HepG2 (cell line): ENCODE results near the gene WNK4. TPM values are rescaled to one million over a fixed set of nuclear protein-coding genes. Genes with fewer than 3 reads are reported as not detected.

Experiments
- ASH2L ChIP-seq: fragments of 300-600, 200-600 bp; sonication (generic); IDR thresholded peaks from 2 replicates; pipeline ENCODE4 v1.7.0; 2017; ENCODE audit warnings: low read depth, mild to moderate bottlenecking, moderate library complexity, mixed read lengths, low read length; ENCODE audit not compliant: insufficient read length
- FOSL1 ChIP-seq: sonication (generic); formaldehyde crosslinking; IDR thresholded peaks from 2 replicates; pipeline ENCODE4 v1.9.0; 2021; ENCODE audit warnings: missing genetic modification reagents, borderline replicate concordance
- ISL2 ChIP-seq: sonication (generic); formaldehyde crosslinking; IDR thresholded peaks from 2 replicates; pipeline ENCODE4 v1.5.0; 2020; ENCODE audit warnings: missing genetic modification reagents
- RBFOX2 ChIP-seq: fragments of 200-400 bp; formaldehyde crosslinking; IDR thresholded peaks from 2 replicates; pipeline ENCODE4 v1.6.1; 2017; ENCODE audit warnings: low read depth, mild to moderate bottlenecking, low read length
- SOX5 ChIP-seq: IDR thresholded peaks from 2 replicates; pipeline ENCODE4 v1.6.1; 2016; ENCODE audit warnings: borderline replicate concordance
- STAG1 ChIP-seq: sonication (generic); formaldehyde crosslinking; IDR thresholded peaks from 2 replicates; pipeline ENCODE4 v1.4.0; 2020; ENCODE audit warnings: missing genetic modification reagents
- TP53 ChIP-seq: sonication (generic); formaldehyde crosslinking; conservative IDR thresholded peaks from 2 replicates; pipeline ENCODE4 v1.4.0; 2020; ENCODE audit warnings: missing genetic modification reagents
- ZBTB3 ChIP-seq: sonication (generic); formaldehyde crosslinking; IDR thresholded peaks from 2 replicates; pipeline ENCODE4 v1.4.0; 2020; ENCODE audit warnings: low read depth, mild to moderate bottlenecking, moderate library complexity, missing genetic modification reagents, borderline replicate concordance
- ZNF552 ChIP-seq: sonication (generic); formaldehyde crosslinking; IDR thresholded peaks from 2 replicates; pipeline ENCODE4 v1.9.0; 2022; ENCODE audit warnings: missing genetic modification reagents, mild to moderate bottlenecking, borderline replicate concordance
- ZNF557 ChIP-seq: sonication (generic); formaldehyde crosslinking; IDR thresholded peaks from 2 replicates; pipeline ENCODE4 v1.4.0; 2020; ENCODE audit warnings: missing genetic modification reagents
- polyA plus RNA-seq, 8 experiments: library from polyadenylated mRNA; depleted of rRNA in 3 of 8; stranded (reverse) in 7 of 8; unstranded in 1 of 8; fragments of >200 nt; fragmentation: Illumina TruSeq in 4 of 8; extraction: Trizol in 4 of 8; gene quantifications; 2 replicates each; pipeline versions ENCODE4 v1.2.1 to v1.2.3, GENCODE V29; 2011 to 2016; ENCODE audit warnings: low read depth in 4 of 8, missing spikeins in 1 of 8, mixed read lengths in 1 of 8; ENCODE audit not compliant: insufficient read depth in 1 of 8
- total RNA-seq, 5 experiments: library from RNA; depleted of rRNA; stranded (reverse); fragments of >200 nt; fragmentation: Illumina TruSeq; extraction: Trizol; gene quantifications; 2 replicates each; pipeline ENCODE4 v1.2.3, GENCODE V29; 2016; ENCODE audit warnings: low read depth in 1 of 5
- TF ChIP-seq, protein P1 (sequence below): sonication (generic); formaldehyde crosslinking; IDR thresholded peaks from 2 replicates; pipeline ENCODE4 v1.4.0; 2020; ENCODE audit warnings: mild to moderate bottlenecking, missing genetic modification reagents
- TF ChIP-seq, protein P2 (sequence below): sonication (generic); formaldehyde crosslinking; conservative IDR thresholded peaks from 2 replicates; pipeline ENCODE4 v1.4.0; 2020; ENCODE audit warnings: missing genetic modification reagents
- TF ChIP-seq, protein P3 (sequence below): sonication (generic); formaldehyde crosslinking; IDR thresholded peaks from 2 replicates; pipeline ENCODE4 v1.8.0; 2022; ENCODE audit warnings: missing genetic modification reagents, mild to moderate bottlenecking, borderline replicate concordance
- TF ChIP-seq, protein P4 (sequence below): sonication (generic); formaldehyde crosslinking; IDR thresholded peaks from 2 replicates; pipeline ENCODE4 v1.5.0; 2020; ENCODE audit warnings: missing genetic modification reagents
- TF ChIP-seq, protein P5 (sequence below): IDR thresholded peaks from 2 replicates; pipeline ENCODE4 v1.6.1; 2012; ENCODE audit warnings: low read depth, low read length, improper control_type of control experiment
- TF ChIP-seq, protein P6 (sequence below): sonication (generic); formaldehyde crosslinking; IDR thresholded peaks from 2 replicates; pipeline ENCODE4 v1.4.0; 2020; ENCODE audit warnings: missing genetic modification reagents

The WNK4 gene
- total and polyA plus RNA-seq, 2 of the 13 experiments (the other 11 are each of a cell fraction or from before 2014, with no cell fraction given), result 2.7 to 13.7 TPM

DNA sequence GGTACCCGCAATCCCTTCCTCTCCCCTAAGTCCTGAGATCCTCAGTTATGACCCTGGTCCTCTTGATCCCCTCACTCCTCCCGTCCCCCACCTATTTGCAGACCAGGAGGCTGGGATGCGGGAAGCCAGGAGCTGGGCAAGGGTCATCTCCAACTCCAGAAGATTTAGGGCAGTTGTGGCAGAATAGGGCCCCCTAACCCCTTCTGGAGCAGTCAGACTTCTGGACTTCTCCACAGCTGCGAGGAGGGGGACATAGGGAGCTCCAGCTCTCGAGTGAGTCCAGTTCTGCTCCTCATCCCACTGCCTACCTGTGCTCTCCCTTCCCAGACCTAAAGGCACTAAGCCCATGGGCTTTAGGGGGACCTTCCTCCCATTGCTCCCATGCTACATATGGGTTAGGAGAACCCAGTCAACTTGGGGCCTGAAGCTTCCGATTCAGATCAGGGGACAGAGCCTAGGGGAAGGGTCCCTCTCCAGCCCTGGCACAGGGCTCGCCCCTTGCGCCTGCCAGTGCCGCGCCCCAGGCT, 1.3 kb downstream of the WNK4 start (continued):
- TF ChIP-seq RBFOX2 (no peak), TP53 (CRISPR knock-in tag) (no peak), ZNF552 (CRISPR knock-in tag) (no peak), ZBTB3 (CRISPR knock-in tag) (no peak), STAG1 (CRISPR knock-in tag) (no peak), FOSL1 (no peak), ZNF557 (CRISPR knock-in tag) (no peak), ISL2 (no peak), ASH2L (no peak), SOX5 (CRISPR knock-in tag) (no peak; the same call in 1 of the 2 replicates)
- TF ChIP-seq, protein P1, sequence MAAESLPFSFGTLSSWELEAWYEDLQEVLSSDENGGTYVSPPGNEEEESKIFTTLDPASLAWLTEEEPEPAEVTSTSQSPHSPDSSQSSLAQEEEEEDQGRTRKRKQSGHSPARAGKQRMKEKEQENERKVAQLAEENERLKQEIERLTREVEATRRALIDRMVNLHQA (CRISPR knock-in tag), result no peak
- TF ChIP-seq, protein P2, sequence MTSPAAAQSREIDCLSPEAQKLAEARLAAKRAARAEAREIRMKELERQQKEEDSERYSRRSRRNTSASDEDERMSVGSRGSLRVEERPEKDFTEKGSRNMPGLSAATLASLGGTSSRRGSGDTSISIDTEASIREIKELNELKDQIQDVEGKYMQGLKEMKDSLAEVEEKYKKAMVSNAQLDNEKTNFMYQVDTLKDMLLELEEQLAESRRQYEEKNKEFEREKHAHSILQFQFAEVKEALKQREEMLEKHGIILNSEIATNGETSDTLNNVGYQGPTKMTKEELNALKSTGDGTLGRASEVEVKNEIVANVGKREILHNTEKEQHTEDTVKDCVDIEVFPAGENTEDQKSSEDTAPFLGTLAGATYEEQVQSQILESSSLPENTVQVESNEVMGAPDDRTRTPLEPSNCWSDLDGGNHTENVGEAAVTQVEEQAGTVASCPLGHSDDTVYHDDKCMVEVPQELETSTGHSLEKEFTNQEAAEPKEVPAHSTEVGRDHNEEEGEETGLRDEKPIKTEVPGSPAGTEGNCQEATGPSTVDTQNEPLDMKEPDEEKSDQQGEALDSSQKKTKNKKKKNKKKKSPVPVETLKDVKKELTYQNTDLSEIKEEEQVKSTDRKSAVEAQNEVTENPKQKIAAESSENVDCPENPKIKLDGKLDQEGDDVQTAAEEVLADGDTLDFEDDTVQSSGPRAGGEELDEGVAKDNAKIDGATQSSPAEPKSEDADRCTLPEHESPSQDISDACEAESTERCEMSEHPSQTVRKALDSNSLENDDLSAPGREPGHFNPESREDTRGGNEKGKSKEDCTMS, result no peak
- TF ChIP-seq, protein P3, sequence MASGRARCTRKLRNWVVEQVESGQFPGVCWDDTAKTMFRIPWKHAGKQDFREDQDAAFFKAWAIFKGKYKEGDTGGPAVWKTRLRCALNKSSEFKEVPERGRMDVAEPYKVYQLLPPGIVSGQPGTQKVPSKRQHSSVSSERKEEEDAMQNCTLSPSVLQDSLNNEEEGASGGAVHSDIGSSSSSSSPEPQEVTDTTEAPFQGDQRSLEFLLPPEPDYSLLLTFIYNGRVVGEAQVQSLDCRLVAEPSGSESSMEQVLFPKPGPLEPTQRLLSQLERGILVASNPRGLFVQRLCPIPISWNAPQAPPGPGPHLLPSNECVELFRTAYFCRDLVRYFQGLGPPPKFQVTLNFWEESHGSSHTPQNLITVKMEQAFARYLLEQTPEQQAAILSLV, result no peak
- TF ChIP-seq, protein P4, sequence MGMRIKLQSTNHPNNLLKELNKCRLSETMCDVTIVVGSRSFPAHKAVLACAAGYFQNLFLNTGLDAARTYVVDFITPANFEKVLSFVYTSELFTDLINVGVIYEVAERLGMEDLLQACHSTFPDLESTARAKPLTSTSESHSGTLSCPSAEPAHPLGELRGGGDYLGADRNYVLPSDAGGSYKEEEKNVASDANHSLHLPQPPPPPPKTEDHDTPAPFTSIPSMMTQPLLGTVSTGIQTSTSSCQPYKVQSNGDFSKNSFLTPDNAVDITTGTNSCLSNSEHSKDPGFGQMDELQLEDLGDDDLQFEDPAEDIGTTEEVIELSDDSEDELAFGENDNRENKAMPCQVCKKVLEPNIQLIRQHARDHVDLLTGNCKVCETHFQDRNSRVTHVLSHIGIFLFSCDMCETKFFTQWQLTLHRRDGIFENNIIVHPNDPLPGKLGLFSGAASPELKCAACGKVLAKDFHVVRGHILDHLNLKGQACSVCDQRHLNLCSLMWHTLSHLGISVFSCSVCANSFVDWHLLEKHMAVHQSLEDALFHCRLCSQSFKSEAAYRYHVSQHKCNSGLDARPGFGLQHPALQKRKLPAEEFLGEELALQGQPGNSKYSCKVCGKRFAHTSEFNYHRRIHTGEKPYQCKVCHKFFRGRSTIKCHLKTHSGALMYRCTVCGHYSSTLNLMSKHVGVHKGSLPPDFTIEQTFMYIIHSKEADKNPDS (CRISPR knock-in tag), result no peak
- TF ChIP-seq, protein P5, sequence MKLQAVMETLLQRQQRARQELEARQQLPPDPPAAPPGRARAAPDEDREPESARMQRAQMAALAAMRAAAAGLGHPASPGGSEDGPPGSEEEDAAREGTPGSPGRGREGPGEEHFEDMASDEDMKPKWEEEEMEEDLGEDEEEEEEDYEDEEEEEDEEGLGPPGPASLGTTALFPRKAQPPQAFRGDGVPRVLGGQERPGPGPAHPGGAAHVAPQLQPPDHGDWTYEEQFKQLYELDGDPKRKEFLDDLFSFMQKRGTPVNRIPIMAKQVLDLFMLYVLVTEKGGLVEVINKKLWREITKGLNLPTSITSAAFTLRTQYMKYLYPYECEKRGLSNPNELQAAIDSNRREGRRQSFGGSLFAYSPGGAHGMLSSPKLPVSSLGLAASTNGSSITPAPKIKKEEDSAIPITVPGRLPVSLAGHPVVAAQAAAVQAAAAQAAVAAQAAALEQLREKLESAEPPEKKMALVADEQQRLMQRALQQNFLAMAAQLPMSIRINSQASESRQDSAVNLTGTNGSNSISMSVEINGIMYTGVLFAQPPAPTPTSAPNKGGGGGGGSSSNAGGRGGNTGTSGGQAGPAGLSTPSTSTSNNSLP, result no peak
- TF ChIP-seq, protein P6, sequence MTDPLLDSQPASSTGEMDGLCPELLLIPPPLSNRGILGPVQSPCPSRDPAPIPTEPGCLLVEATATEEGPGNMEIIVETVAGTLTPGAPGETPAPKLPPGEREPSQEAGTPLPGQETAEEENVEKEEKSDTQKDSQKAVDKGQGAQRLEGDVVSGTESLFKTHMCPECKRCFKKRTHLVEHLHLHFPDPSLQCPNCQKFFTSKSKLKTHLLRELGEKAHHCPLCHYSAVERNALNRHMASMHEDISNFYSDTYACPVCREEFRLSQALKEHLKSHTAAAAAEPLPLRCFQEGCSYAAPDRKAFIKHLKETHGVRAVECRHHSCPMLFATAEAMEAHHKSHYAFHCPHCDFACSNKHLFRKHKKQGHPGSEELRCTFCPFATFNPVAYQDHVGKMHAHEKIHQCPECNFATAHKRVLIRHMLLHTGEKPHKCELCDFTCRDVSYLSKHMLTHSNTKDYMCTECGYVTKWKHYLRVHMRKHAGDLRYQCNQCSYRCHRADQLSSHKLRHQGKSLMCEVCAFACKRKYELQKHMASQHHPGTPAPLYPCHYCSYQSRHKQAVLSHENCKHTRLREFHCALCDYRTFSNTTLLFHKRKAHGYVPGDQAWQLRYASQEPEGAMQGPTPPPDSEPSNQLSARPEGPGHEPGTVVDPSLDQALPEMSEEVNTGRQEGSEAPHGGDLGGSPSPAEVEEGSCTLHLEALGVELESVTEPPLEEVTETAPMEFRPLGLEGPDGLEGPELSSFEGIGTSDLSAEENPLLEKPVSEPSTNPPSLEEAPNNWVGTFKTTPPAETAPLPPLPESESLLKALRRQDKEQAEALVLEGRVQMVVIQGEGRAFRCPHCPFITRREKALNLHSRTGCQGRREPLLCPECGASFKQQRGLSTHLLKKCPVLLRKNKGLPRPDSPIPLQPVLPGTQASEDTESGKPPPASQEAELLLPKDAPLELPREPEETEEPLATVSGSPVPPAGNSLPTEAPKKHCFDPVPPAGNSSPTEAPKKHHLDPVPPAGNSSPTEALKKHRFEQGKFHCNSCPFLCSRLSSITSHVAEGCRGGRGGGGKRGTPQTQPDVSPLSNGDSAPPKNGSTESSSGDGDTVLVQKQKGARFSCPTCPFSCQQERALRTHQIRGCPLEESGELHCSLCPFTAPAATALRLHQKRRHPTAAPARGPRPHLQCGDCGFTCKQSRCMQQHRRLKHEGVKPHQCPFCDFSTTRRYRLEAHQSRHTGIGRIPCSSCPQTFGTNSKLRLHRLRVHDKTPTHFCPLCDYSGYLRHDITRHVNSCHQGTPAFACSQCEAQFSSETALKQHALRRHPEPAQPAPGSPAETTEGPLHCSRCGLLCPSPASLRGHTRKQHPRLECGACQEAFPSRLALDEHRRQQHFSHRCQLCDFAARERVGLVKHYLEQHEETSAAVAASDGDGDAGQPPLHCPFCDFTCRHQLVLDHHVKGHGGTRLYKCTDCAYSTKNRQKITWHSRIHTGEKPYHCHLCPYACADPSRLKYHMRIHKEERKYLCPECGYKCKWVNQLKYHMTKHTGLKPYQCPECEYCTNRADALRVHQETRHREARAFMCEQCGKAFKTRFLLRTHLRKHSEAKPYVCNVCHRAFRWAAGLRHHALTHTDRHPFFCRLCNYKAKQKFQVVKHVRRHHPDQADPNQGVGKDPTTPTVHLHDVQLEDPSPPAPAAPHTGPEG, result no peak
